HAP-1 (cell line): ENCODE results near the gene PNMA6E.

Experiments used
- DNase-seq, 2 experiments: peaks; one replicate each; pipeline ENCODE4 v3.0.0-alpha.2; 2016 to 2020; ENCODE audit warnings: low spot score in 2 of 2
- H3K27me3 ChIP-seq: fragments of 250-450 bp; sonication (Bioruptor Pico); 2 replicates; pipeline ENCODE4 v1.5.1; 2020; ENCODE audit warnings: low read depth, mild to moderate bottlenecking, moderate library complexity
- H3K36me3 ChIP-seq: fragments of 250-450 bp; sonication (Bioruptor Pico); replicated peaks from 2 replicates; pipeline ENCODE4 v1.5.1; 2020; ENCODE audit warnings: mild to moderate bottlenecking
- H3K4me1 ChIP-seq: fragments of 250-450 bp; sonication (Bioruptor Pico); 2 replicates; pipeline ENCODE4 v1.5.1; 2020; ENCODE audit warnings: mild to moderate bottlenecking
- H3K4me3 ChIP-seq: fragments of 250-450 bp; sonication (Bioruptor Pico); 2 replicates; pipeline ENCODE4 v1.5.1; 2020; ENCODE audit warnings: mild to moderate bottlenecking, moderate library complexity
- H3K9me3 ChIP-seq: fragments of 250-450 bp; sonication (Bioruptor Pico); 2 replicates; pipeline ENCODE4 v1.5.1; 2020; ENCODE audit warnings: mild to moderate bottlenecking, moderate library complexity
- in situ Hi-C: fragments of 300-500 bp; cut with MboI; formaldehyde crosslinking; loops from 3 replicates; pipeline ENCODE4 v1.14.3; 2020; ENCODE audit warnings: low sequenced_read_pairs, inconsistent platforms, mixed read lengths

PNMA6E gene

GRCh38 chrX:153352858-153353257 is 48.3 kb downstream of the PNMA6E start:
- no peak for DNase-seq
- in situ Hi-C loops, result no loop called here
- Histone ChIP-seq H3K4me3 (no peak overlapping the region), H3K27me3 (no peaks in the 10 kb centered on the region), H3K36me3 (peaks cover 18% of the 10 kb centered on the region), H3K9me3 (no peaks in the 10 kb centered on the region; the same call in 1 of the 2 replicates), H3K4me1 (no peaks in the 10 kb centered on the region)

- H3K4me1 ChIP-seq, result no peaks in the 10 kb centered on the region
- no peak overlapping the region for H3K4me3 ChIP-seq
- in situ Hi-C loops, result no loop called here
- no peaks in the 10 kb centered on the region for H3K27me3 ChIP-seq
- H3K9me3 ChIP-seq, result no peaks in the 10 kb centered on the region
- H3K36me3 ChIP-seq, result peaks cover 27% of the 10 kb centered on the region
- DNase-seq, result no peak
Measured at GRCh38 chrX:153351981-153352380, 49.2 kb downstream of the PNMA6E start.

GRCh38 chrX:153349952-153350351 is 51.2 kb downstream of the PNMA6E start:
- no peak for DNase-seq
- in situ Hi-C loops, result no loop called here
- Histone ChIP-seq H3K36me3 (peaks cover 37% of the 10 kb centered on the region), H3K9me3 (no peaks in the 10 kb centered on the region), H3K27me3 (no peaks in the 10 kb centered on the region), H3K4me3 (no peak overlapping the region), H3K4me1 (no peaks in the 10 kb centered on the region)

GRCh38 chrX:153348421-153348820 is 52.7 kb downstream of the PNMA6E start:
- Histone ChIP-seq H3K36me3 (peaks cover 42% of the 10 kb centered on the region), H3K9me3 (no peaks in the 10 kb centered on the region), H3K4me1 (no peaks in the 10 kb centered on the region), H3K27me3 (no peaks in the 10 kb centered on the region), H3K4me3 (no peak overlapping the region)
- DNase-seq, result no peak
- in situ Hi-C loops, result no loop called here

- Histone ChIP-seq H3K36me3 (peaks cover 42% of the 10 kb centered on the region), H3K9me3 (no peaks in the 10 kb centered on the region), H3K4me1 (no peaks in the 10 kb centered on the region), H3K27me3 (no peaks in the 10 kb centered on the region), H3K4me3 (no peak overlapping the region)
- DNase-seq, result no peak
- in situ Hi-C loops, result no loop called here
Measured at GRCh38 chrX:153347530-153347929, 53.6 kb downstream of the PNMA6E start.
